HG03520 (cell line): Measurements from ENCODE around the gene LCN9.

ENCODE experiments used
- ATAC-seq: cut with Tn5 transposase; IDR thresholded peaks from one replicate; pipeline ENCODE4 v1.9.1; 2021; ENCODE audit warnings: mild to moderate bottlenecking, moderate library complexity; ENCODE audit not compliant: unreplicated experiment

LCN9 gene

GRCh38 chr9:135716045-135716444 lies 52.9 kb downstream of the LCN9 start:
- no peak for ATAC-seq
